Kasumi-1 (cell line): ENCODE results near the gene PLAGL2.

Experiments
- DNase-seq, 2 experiments: peaks; one replicate each; lab custom pipeline; 2025; lab: John Stamatoyannopoulos, UW

The PLAGL2 gene

DNA sequence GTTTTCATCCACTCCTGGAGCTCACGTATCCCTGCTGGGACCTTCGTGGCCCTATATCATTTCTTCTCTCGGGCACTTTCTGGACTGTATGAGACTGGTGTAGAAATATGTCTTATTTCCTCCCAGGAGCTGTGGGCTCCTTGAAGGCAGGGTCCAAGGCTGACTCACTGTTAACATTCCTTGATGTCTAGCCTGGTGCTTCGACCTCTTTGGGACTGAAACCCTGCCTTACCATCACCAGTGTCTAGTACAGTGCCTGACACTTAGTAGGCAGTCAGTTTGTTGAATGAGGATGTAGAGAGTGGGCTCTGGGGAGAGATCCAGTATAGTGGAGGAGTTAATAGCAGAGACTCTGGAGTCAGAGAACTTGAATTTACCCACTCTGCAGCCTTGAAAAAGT, 23.7 kb upstream of the PLAGL2 start:
- no peak for DNase-seq

DNA sequence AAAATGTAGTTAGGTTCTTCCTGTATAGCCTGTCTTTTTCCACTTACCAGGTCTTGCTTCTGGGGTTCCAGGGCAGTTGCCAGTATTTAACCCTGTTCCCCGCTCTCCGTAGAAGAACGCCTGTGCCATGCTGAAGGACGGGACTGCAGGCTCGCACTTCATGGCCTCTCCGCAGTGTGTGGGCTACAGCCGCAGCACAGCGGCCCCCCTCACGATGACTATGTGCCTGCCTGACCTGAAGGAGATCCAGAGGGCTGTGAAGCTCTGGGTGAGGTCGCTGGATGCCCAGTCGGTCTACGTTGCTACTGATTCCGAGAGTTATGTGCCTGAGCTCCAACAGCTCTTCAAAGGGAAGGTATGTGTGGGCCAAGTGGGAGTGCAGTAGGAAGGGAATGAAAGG, 23.2 kb upstream of the PLAGL2 start:
- no peak for DNase-seq

DNA sequence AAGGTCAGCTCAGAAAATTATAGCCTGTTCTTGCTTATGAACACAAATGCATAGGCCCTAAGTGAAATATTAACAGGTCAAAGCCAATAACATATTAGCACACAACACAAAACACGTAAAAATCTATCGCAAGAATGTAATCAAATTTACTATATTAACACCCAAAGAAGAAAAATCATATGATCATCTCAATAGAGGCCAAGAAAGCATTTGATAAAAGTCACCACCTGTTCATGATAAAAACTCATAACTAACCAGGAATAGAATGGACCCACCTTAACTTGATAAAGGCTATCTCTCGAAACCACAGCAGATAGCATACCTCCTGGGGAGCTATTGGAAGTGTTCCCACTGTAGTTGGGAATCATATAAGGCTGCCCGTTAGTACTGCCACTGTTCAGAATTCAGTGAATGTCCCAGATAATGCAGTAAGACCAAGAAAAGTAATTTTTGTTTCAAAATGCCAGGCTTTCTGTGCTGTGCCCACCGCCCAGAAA, 21.8 kb upstream of the PLAGL2 start:
- DNase-seq: no peak

DNA sequence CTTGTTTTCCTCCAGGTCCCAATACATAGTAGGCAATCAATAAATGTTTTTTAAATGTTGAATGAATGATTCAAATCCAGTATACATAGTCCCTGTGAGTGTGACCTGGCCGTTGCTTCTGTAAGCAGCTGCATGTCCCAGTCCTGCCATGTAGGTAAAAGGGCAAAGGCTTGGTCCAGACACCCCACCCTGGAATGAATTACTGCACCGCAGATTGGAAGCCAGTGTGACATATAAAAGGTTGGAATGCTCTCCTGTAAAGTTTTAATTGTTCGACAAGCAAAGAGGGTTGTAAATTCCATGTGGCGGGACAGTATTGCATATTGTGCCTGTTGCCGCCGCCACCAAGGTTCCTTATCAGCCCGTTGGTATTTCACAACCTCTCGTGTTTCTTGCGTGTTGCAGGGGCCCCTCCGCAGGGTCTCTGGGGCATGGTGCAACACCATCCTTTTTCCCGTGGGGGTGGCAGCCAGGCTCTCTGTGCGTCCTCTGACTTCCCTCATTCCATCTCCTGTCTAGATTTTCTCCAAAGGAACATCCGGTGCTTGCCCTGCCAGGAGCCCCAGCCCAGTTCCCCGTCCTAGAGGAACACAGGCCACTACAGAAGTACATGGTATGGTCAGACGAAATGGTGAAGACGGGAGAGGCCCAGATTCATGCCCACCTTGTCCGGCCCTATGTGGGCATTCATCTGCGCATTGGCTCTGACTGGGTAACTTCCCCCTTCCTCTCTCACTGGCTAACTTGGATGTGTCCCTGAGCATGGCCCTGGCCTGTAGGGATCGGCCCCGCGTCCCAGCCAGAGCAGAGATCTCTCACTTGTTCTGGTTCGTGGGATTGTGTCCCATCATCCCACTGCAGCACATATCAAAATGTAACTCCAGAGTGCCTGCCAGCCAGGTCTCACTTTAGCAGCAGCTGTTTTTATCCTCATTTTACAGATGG, 20.5 kb upstream of the PLAGL2 start:
- no peak for DNase-seq

DNA sequence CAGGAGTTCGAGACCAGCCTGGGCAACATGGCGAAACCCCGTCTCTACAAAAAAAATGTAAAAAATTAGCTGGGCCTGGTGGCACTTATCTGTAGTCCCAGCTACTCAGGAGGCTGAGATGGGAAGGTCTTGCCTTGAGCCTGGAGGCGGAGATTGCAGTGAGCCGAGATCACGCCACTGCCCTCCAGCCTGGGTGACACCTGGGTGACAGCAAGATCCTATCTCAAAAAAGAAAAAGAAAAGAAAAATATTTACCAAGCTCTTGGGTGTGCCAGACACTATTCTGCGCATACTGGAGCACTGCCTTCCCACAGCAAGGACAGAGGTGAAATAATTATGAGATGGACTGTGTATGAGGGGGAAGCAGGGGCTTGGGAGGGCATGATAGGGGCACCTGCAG, 19.8 kb upstream of the PLAGL2 start:
- DNase-seq: no peak

DNA sequence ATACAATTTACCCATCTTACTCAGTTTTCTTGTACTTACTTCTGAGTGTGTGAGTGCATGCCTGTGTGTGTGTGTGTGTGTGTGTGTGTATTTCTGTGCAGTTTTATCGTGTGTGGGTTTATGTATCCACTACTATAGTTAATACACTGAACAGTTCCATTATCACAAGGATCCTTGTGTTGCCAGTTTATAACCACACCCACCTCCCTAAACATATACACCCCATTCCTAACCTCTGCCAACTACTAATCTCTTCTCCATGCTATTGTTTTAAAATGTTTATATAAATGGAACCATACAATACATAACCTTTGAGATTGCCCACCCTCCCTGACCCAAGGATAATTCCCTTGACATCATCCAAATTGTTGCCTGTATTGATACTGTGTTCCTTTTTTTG, 18.8 kb upstream of the PLAGL2 start:
- DNase-seq: no peak

DNA sequence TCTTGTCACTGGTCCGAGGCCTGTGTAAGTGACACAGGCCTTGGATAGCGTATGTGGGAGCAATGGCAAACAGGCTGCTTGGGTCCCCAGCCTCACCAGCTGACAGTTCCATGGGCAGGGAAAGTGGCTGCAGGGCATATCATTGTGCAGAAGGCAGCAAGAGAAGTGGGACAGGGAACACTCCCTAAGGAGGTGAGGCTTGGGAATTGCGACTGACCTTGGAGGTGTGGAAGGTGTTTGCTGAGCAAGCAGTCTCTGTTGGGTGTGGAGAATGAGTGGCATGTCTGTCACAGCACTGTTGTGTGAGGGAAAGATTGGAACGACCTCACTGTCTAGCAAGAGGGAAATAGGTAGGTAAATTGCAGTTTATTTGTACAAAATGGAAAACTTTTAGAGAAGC, 16.9 kb upstream of the PLAGL2 start:
- DNase-seq: no peak

DNA sequence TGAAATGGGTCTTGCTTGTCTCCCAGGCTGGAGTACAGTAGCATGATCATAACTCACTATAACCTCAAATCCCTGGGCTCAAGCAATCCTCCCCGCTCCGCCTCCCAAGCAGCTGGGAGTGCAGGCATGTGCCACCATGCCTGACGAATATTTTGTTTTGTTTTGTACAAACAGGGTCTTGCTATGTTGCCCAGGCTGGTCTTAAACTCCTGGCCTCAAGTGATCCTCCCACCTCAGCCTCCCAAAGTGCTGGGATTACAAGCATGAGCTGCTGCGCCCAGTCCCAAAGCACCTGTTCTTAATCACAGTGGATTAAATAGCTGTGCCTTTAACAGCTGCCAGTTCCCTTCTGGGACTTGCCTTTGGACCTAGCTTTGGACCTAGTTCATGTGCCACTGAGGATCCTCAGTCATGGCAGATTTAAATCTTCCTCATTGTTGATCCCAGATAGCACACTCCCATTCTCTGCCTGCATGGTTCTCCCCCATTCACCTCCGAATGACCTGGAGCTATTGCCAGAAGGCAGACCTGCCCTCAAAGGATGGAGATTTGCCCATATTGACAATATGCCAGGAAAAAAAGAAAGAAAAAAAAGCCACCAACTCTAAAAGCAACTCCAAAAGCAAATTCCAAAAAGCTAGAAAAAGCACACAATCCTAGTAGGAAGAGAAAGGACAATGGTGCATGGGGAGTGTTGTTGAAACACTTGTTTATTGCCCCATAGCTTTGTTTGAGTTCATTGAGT, 10.8 kb upstream of the PLAGL2 start:
- no peak for DNase-seq

DNA sequence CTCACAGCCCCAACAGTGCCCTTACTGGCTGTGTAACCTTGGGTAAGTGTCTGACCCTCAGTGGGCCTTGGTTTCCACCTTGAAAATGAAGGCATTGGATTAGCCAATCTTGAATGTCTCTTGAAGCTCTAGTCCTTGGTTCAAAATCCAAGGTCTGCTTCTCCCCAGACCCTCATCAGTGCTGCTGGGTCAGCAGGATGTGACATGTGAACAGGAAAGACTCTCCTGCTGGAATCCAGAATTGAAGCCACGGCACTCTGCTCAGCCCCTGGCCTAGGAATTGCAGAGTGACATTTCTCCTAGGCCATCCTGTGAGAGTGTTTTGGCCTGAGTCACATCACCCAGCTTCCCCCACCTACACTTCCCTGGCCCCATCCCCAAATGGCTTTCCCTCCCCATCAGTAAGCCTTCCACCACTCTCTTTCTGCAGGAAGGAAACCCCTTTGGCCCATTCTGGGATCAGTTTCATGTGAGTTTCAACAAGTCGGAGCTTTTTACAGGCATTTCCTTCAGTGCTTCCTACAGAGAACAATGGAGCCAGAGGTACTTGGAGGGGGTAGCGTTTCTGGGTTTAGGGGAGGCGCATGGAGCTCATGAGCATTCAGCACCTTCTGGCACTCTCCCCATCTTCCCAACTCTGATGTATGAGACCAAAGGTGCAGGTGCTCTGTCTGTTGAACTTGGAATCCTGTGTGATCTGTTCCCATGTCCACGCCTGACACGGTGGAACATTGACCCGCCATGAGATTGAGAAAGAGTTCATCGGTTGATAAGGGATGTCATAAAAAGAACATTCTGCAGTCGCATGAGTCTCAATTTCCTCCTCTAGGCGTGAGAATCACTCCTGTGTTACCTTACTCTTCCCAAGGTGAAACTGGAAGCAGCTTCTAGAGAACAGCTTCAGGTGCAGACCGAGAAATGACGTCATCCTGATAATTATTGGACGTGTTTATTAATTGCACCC, 8.9 kb upstream of the PLAGL2 start:
- DNase-seq: no peak

DNA sequence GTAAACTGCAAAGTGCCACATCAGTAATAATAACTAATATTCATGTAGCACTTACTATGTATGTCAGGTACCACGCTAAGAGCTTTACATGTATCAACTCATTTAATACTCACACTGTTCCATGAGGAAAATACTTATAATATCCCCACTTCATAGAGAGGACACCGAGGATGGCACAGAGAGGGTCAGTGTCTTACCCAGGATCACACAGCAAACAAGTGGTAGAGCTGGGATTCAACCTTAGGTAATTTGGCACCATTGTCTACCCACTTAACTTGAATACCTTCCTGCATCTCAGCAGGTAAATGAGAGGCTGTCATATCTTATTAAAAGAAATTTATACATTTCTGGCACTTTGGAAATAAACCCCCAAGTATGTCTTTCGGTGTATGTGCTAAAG, 8.2 kb upstream of the PLAGL2 start:
- no peak for DNase-seq

DNA sequence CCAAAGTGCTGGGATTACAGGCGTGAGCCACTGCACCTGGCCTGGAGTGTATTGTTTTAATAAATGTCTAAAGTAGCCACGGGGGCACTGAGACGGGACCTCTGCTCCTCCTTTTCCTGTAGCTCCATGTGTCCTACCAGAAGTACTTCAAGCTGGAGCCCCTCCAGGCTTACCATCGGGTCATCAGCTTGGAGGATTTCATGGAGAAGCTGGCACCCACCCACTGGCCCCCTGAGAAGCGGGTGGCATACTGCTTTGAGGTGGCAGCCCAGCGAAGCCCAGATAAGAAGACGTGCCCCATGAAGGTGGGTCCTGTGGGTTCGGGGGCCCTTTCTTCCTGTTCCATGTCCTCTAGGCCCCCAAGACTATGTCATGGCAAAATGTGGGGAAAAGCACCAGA, 7.6 kb upstream of the PLAGL2 start:
- no peak for DNase-seq

DNA sequence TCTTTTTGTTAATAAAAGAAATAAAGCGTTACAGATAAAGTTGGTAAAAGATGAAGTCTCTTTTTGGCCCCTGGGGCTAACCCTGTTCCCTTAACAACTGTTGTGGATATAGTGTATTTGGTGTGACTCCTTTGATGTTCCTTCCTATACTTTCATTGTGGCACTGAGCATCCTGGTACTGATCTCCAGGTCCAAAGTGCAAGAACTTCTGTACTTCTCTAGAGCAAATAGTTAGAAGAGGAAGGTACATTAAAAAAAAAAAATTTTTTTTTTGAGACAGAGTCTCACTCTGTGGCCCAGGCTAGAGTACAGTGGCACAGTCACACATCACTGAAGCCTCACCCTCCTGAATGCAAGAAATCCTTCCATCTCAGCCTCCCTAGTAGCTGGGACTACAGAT, 6.3 kb upstream of the PLAGL2 start:
- no peak for DNase-seq

DNA sequence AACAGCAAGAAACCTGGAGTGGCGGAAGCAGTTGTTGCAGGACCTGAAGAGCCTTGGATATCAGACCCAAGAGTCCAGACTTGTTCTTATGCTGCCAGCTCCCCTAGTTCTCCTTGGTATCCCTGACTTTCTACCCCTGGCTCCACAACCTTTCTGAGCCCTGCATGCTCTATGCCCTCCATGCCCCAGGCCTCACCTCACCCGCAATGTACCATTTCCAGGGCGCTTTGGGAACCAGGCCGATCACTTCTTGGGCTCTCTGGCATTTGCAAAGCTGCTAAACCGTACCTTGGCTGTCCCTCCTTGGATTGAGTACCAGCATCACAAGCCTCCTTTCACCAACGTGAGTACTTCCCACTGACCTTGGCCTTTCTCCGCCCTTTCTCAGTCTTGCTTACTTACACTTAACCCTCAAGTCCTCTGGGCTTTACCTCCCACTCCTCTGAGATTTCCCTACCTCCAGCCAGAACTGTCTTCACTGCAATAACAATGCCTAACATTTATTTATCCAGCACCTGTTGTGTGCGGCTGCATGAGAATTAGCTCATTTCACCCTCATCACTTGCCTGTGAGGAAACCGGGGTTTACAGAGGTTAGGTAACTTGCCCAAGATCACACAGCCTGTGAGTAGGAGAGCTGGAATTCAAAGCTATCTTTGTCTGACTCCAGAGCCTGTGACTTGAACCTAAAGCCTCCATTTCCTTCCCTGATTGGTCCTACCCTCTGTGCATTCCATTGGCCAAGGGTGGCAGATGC, 2.5 kb upstream of the PLAGL2 start:
- no peak for DNase-seq

DNA sequence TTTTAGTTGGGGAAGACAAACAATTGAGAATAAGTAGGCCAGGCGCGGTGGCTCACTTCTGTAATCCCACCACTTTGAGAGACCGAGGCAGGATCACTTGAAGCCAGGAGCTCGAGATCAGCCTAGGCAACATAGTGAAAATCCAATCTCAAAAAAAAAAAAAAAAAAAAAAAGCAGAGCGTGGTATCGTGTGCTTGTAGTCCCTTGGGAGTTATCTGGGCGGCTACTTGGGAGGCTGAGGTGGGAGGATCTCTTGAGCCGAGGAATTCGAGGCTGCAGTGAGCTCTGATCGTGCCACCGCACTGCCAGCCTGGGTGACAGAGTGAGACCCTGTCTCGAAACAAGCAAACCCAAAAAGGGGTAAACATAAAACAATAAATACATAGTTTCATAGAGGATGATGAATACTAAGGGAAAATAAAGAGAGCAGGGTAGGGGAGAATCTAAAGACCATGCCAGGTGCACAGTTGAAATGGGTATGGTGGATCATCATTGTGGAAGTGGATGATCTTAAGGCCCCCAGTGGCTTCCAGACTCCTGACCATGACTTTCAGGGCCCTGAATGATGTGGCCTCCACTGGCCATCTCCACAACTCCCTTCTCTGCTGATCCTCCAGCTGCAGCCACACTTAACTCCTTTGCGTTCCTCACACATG, 1.1 kb upstream of the PLAGL2 start:
- no peak for DNase-seq

DNA sequence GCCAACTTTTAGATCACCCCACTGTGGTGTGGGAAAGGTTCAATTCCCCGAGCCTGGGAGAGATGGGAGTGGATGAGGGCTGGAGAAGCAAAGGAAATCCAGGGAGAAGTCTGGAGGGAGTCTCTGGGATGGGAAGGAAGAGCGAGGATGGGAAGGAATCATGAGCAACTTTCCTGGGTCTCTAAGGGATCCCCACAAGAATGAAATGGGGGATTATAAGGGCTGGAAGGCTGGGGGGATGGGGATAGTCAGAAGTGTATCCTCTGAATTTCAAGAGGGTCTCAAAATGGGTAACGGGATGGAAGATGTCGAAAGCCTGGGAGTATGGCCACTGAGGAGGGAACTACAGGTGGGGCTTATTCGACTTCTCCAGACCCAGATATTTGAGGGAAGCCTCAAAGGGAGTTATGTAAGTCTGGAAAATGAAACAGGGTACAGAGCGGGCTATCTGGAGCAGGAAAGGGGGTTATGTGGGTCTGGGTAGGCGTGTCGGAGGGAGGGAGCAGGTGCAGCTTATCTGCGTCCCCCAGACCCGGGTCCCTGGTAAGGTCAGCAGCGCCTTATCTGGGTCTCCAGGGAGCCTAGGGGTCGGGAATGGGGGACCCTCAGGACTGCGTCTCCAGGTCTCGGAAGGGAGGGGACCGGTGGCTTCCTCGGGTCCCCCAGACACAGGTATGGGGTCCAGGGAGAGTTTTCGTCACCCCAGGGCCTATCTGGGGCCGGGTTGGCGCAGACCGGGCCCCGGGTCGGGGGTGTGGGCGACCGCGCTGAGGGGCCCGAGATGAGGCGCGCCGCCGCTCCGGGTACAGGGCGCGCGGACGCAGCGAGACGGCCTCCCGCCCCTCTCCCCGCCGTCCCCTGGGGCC, 550 bp downstream of the PLAGL2 start:
- DNase-seq: peak in 1 of 2 experiments; percentile 7

DNA sequence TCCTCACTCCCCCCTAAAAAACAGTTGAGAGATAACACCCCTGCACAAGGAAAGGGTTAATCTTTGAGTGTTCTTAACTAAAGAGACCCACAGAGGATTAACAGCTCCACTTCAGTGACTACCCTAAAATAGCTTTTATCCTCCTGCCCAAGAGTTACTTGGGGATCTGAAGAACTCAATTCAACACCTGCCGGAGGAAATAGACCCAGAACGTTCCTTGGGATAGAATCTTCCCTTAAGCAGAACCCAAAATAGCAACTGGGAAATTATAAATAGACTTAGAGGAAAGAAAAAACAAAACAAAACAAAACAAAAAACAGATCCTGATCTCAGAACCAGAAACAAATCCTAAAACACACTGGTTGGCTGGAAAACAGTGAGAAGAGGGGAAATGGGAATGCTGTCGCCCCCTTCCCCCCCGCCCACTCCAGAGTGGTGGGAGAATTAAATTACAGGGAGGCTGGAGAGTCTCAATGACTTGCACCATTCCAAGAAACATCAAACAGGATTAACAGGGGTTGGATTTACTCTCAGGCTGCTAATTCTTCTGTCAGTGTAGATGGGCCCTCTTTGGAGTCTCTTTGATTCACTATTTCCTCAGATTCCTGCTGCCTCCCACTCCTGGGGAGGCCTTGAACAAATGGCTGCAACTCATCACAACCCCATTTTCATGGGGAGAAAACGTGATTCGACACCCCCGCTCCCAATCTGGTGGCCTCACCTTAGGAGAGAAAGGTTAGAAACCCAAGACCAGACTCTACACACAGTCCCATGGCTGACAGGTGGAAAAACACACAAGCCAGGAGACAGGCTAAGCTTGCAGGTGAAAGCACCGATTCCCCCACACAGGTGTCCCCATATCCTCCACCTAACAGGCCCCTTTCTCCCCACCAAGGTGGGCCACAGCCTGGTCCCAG, 1.4 kb downstream of the PLAGL2 start:
- DNase-seq: no peak

DNA sequence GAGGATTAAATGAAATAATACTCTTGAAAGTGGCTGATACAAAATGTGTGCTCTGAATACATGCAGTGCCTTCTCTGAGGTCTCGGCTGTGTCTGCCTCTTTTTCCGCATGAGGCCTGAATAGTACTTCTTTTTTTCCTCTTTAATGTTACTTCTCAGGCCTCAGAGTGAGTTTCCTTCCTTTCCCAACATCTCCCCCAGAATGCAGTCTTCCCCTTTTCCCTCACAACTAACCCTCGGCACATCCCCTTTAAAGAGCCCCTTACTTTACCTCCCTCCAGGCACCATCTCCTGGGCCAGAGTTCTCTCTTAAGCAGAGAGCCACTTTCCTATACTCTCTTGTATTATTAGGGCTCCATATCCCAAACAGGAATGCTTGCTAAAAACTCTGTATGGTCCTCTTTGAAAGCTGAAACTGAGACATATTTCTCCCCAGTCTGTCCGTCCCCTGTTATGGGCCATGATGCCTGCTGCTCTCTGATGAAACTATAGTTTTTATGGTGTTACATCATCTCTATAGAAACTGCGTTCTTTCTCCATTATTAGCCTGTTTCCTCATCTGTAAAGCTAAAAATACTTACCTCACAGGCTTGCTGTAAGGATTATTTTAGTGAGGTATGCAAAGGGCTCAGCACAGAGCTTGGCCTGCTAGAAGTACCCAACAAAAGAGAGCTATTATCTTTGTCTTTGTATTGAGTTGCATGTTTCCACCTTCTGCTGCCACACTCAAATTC, 2.3 kb downstream of the PLAGL2 start:
- peak; percentile 43 to 63 for DNase-seq
